GM12878 (cell line): ENCODE data around the gene CYTH2. TPM values are rescaled to one million over a fixed set of nuclear protein-coding genes. Genes with fewer than 3 reads are reported as not detected.

Source experiments
- ATAC-seq: fragments of 200-7000 bp; cut with Tn5 transposase; 3 replicates; pipeline ENCODE4 v1.9.1; 2020; ENCODE audit warnings: mild to moderate bottlenecking, moderate library complexity
- BruUV-seq: library from RNA; stranded (reverse); fragments of 400-500 nt; replicated peaks from 2 replicates; lab custom pipeline; 2021; lab: Mats Ljungman, UMichigan
- CTCF ChIA-PET: fragments of 300-600 bp; sonication (Branson Sonifier 250); formaldehyde crosslinking; extraction: SDS; loops from one replicate; lab custom pipeline; 2021; ENCODE audit warnings: inconsistent platforms; lab: Yijun Ruan, JAX
- POLR2A ChIA-PET: fragments of 350-600 bp; formaldehyde crosslinking; extraction: SDS; loops from one replicate; lab custom pipeline; 2021; ENCODE audit warnings: inconsistent platforms; lab: Charles Lee
- RAD21 ChIA-PET: fragments of 300-600 bp; sonication (Branson Sonifier 250); formaldehyde crosslinking; loops from one replicate; lab custom pipeline; 2023; ENCODE audit warnings: antibody characterized with exemption; ENCODE audit not compliant: unreplicated experiment; lab: Charles Lee
- SMC1A ChIA-PET: fragments of 300-600 bp; sonication (Branson Sonifier 250); formaldehyde crosslinking; loops from one replicate; lab custom pipeline; 2023; ENCODE audit not compliant: unreplicated experiment, uncharacterized antibody; lab: Charles Lee
- DNase-seq: peaks from one replicate; pipeline ENCODE4 v3.0.0-alpha.2; 2011; ENCODE audit warnings: low read depth, low spot score
- FAIRE-seq: peaks from 3 replicates; lab custom pipeline; 2011; peaks lifted over from hg19 to GRCh38; lab: Jason Lieb, UNC
- H2AFZ ChIP-seq: 2 replicates; pipeline ENCODE4 v1.6.0; 2011; ENCODE audit warnings: low read depth, low read length, control low read depth; ENCODE audit not compliant: control insufficient read depth
- H3K27ac ChIP-seq: 2 replicates; pipeline ENCODE4 v1.5.1; 2011; ENCODE audit warnings: control low read depth; ENCODE audit not compliant: control insufficient read depth, insufficient read depth
- H3K27me3 ChIP-seq, 2 experiments: replicated peaks in 1 of 2; 2 replicates each; pipeline versions ENCODE4 v1.6.0 to v1.6.1; 2011; ENCODE audit warnings: low read length in 1 of 2; ENCODE audit not compliant: control insufficient read depth in 2 of 2, insufficient read depth in 2 of 2
- H3K36me3 ChIP-seq, 2 experiments: 2 replicates each; pipeline ENCODE4 v1.5.1; 2011; ENCODE audit warnings: low read length in 1 of 2; ENCODE audit not compliant: control insufficient read depth in 2 of 2, insufficient read depth in 2 of 2
- H3K4me1 ChIP-seq: 2 replicates; pipeline ENCODE4 v1.6.1; 2011; ENCODE audit warnings: mild to moderate bottlenecking, low read length, moderate library complexity, mixed read lengths; ENCODE audit not compliant: control insufficient read depth, insufficient read depth
- H3K4me2 ChIP-seq: 2 replicates; pipeline ENCODE4 v1.6.0; 2011; ENCODE audit warnings: control low read depth; ENCODE audit not compliant: control insufficient read depth, insufficient read depth
- H3K4me3 ChIP-seq: fragments of 200-600 bp; sonication (generic); 2 replicates; pipeline ENCODE4 v1.5.1; 2016
- H3K79me2 ChIP-seq: 2 replicates; pipeline ENCODE4 v1.6.0; 2011; ENCODE audit warnings: low read length; ENCODE audit not compliant: control insufficient read depth, insufficient read depth
- H3K9ac ChIP-seq: 2 replicates; pipeline ENCODE4 v1.8.0; 2011; ENCODE audit warnings: low read length, control low read depth, mixed read lengths; ENCODE audit not compliant: control insufficient read depth, insufficient read depth
- H3K9me3 ChIP-seq: replicated peaks from 3 replicates; pipeline ENCODE4 v1.5.1; 2011; ENCODE audit warnings: mild to moderate bottlenecking, low read length; ENCODE audit not compliant: control insufficient read depth, insufficient read depth
- H4K20me1 ChIP-seq: 2 replicates; pipeline ENCODE4 v1.6.0; 2011; ENCODE audit not compliant: control insufficient read depth, insufficient read depth
- ATF2 ChIP-seq: IDR thresholded peaks from 2 replicates; pipeline ENCODE4 v1.6.1; 2012; ENCODE audit warnings: low read length, inconsistent platforms
- BCL11A ChIP-seq: IDR thresholded peaks from 2 replicates; pipeline ENCODE4 v1.6.1; 2011; ENCODE audit warnings: low read depth, low read length
- CBX5 ChIP-seq: sonication (generic); IDR thresholded peaks from 2 replicates; pipeline ENCODE4 v1.6.1; 2016; ENCODE audit warnings: low read depth, moderate library complexity, mild to moderate bottlenecking, inconsistent platforms
- IKZF2 ChIP-seq, 2 experiments: fragments of 450-650 bp; IDR thresholded peaks; 2 replicates each; pipeline ENCODE4 v1.6.1; 2017; ENCODE audit warnings: mild to moderate bottlenecking in 2 of 2, moderate library complexity in 2 of 2
- IRF4 ChIP-seq: IDR thresholded peaks from 2 replicates; pipeline ENCODE4 v1.6.1; 2011; ENCODE audit warnings: low read depth, low read length
- MYB ChIP-seq: fragments of 150-350 bp; IDR thresholded peaks from 2 replicates; pipeline ENCODE4 v1.6.1; 2014; ENCODE audit warnings: mild to moderate bottlenecking, low read depth, low read length, borderline replicate concordance
- RB1 ChIP-seq: fragments of 450-650 bp; formaldehyde crosslinking; IDR thresholded peaks from 2 replicates; pipeline ENCODE4 v1.6.1; 2017; ENCODE audit warnings: mild to moderate bottlenecking, borderline replicate concordance
- RBBP5 ChIP-seq: fragments of 200-600 bp; sonication (generic); conservative IDR thresholded peaks from 2 replicates; pipeline ENCODE4 v1.6.1; 2016
- RFX5 ChIP-seq: IDR thresholded peaks from 2 replicates; pipeline ENCODE4 v1.6.1; 2011; ENCODE audit warnings: low read depth, low read length, improper control_type of control experiment
- SMAD1 ChIP-seq: fragments of 450-650 bp; IDR thresholded peaks from 2 replicates; pipeline ENCODE4 v1.6.1; 2018; ENCODE audit warnings: mild to moderate bottlenecking, low read depth; ENCODE audit not compliant: partially characterized antibody
- TARDBP ChIP-seq: IDR thresholded peaks from 2 replicates; pipeline ENCODE4 v1.6.1; 2016; ENCODE audit warnings: borderline replicate concordance
- USF1 ChIP-seq: IDR thresholded peaks from 2 replicates; pipeline ENCODE4 v1.6.1; 2011; ENCODE audit warnings: borderline replicate concordance, low read depth, mild to moderate bottlenecking, moderate library complexity, mixed read lengths, low read length; ENCODE audit not compliant: insufficient read depth; ENCODE audit errors: extremely low read length
- ZBTB33 ChIP-seq: fragments of 450-650 bp; IDR thresholded peaks from 2 replicates; pipeline ENCODE4 v1.6.1; 2017; ENCODE audit warnings: mild to moderate bottlenecking
- WGBS: methylation state at CpG from one replicate; pipeline ENCODE4 v1.1.6; 2016; ENCODE audit warnings: low lambda C conversion rate; ENCODE audit not compliant: insufficient replicate concordance, insufficient coverage; ENCODE audit errors: missing lambda C conversion rate; 5-methylcytosine and 5-hydroxymethylcytosine counted together
- in situ Hi-C: fragments of 300-500 bp; cut with MboI; formaldehyde crosslinking; loops from 9 replicates; pipeline ENCODE4 v1.14.3; 2018; ENCODE audit warnings: mixed read lengths
- intact Hi-C: fragments of 100-400 bp; cut with micrococcal nuclease; formaldehyde crosslinking; loops from one replicate; pipeline ENCODE4 v1.14.2; 2022; ENCODE audit not compliant: unreplicated experiment
- polyA plus RNA-seq, 11 experiments: library from polyadenylated mRNA; depleted of rRNA in 4 of 11; unstranded in 6 of 11; stranded (reverse) in 5 of 11; fragments of >200 nt; fragmentation: Nextera tagmentation in 4 of 11; fragmentation: Illumina TruSeq in 1 of 11; extraction: Ambion mirVana in 4 of 11; extraction: Trizol in 1 of 11; gene quantifications; 1 replicate in 1 of 11; 2 replicates in 10 of 11; pipeline versions ENCODE4 v1.2.1 to v1.2.3, GENCODE V29; 2011 to 2016; ENCODE audit warnings: inconsistent platforms in 2 of 11, missing spikeins in 2 of 11, low read depth in 1 of 11
- total RNA-seq, 4 experiments: library from RNA; depleted of rRNA in 3 of 4; stranded (reverse); fragments of >200 nt in 3 of 4; fragmentation: Illumina TruSeq in 1 of 4; extraction: Trizol in 1 of 4; gene quantifications; 2 replicates each; pipeline versions ENCODE4 v1.2.1 to v1.2.3, GENCODE V29; 2013 to 2021

CYTH2 gene
- total and polyA plus RNA-seq, 10 of the 15 experiments (the other 5 are each of a cell fraction or from before 2014, with no cell fraction given), result 1.3 to 31.9 (median 22.2) TPM

GRCh38 chr19:48479686-48480085 is 10.5 kb downstream of the CYTH2 start:
- ChIA-PET RAD21 (no interaction called here), SMC1A (no interaction called here), CTCF (interaction anchor here (1.9 kb wide), 1 partner anchor 10 kb away, joined by 6 read pairs; no protein-coding TSS in a partner anchor), POLR2A (no interaction called here)
- ATAC-seq, result no peak
- Histone ChIP-seq H3K4me2 (no peak overlapping the region), H3K79me2 (no peaks in the 10 kb centered on the region), H3K27ac (no peak overlapping the region), H3K4me1 (no peaks in the 10 kb centered on the region), H3K27me3 (no peaks in the 10 kb centered on the region), H3K36me3 (peaks cover 1 to 4% of the 10 kb centered on the region in 2 experiments; a peak in 2 of 4 replicates), H3K4me3 (no peak overlapping the region), H3K9ac (no peak overlapping the region), H4K20me1 (no peaks in the 10 kb centered on the region), H2AFZ (no peak overlapping the region), H3K9me3 (no peaks in the 10 kb centered on the region)
- in situ Hi-C loops (no loop called here), intact Hi-C loops (no loop called here)
- DNase-seq, result no peak
- no peak for FAIRE-seq
- 82% methylated on average over 7 of the region's 7 CpGs for WGBS
- TF ChIP-seq BCL11A, result no peak
- no peak for TF ChIP-seq USF1
- TF ChIP-seq MYB, result no peak
- TF ChIP-seq RBBP5, result no peak
- TF ChIP-seq RFX5, result no peak
- TF ChIP-seq IKZF2 (IDR thresholded peaks at IDR 0.05), result no peak
- TF ChIP-seq ATF2, result no peak
- TF ChIP-seq TARDBP, result no peak
- TF ChIP-seq IRF4, result no peak
- TF ChIP-seq CBX5, result no peak
- TF ChIP-seq ZBTB33, result no peak
- TF ChIP-seq SMAD1, result no peak
- no peak for TF ChIP-seq RB1
- no TSS peak for BruUV-seq
